OCI-LY3 (cell line): Measurements from ENCODE around the gene SERPINE1.

ENCODE experiments used
- H2AFZ ChIP-seq: fragments of 200-600, 300-600 bp; shearing (Covaris generic); 2 replicates; pipeline ENCODE4 v1.6.0; 2014; ENCODE audit warnings: antibody characterized with exemption, low read depth, low read length
- H3K27ac ChIP-seq: fragments of 200-600, 300-600 bp; sonication (generic); 2 replicates; pipeline ENCODE4 v1.5.1; 2014; ENCODE audit warnings: mild to moderate bottlenecking, low read length, moderate library complexity, mixed read lengths
- H3K27me3 ChIP-seq: fragments of 200-600, 300-600 bp; sonication (generic); 2 replicates; pipeline ENCODE4 v1.6.1; 2014; ENCODE audit warnings: low read depth, low read length, mixed read lengths
- H3K36me3 ChIP-seq: fragments of 200-600, 300-600 bp; sonication (generic); replicated peaks from 2 replicates; pipeline ENCODE3; 2014; ENCODE audit warnings: low read depth, low read length, mixed read lengths
- H3K4me1 ChIP-seq: fragments of 300-600, 200-600 bp; sonication (generic); 2 replicates; pipeline ENCODE4 v1.6.1; 2014; ENCODE audit warnings: low read length, mixed read lengths
- H3K4me2 ChIP-seq: fragments of 200-600, 300-600 bp; sonication (generic); 2 replicates; pipeline ENCODE4 v1.6.1; 2014; ENCODE audit warnings: low read length, mixed read lengths
- H3K4me3 ChIP-seq: fragments of 300-600, 200-600 bp; sonication (generic); 2 replicates; pipeline ENCODE4 v1.5.1; 2014; ENCODE audit warnings: antibody characterized with exemption, mild to moderate bottlenecking, low read length, moderate library complexity
- H3K79me2 ChIP-seq: fragments of 300-600, 200-600 bp; shearing (Covaris generic); 2 replicates; pipeline ENCODE4 v1.6.1; 2014; ENCODE audit warnings: mild to moderate bottlenecking, low read length, mixed read lengths
- H3K9ac ChIP-seq: fragments of 300-600, 200-600 bp; shearing (Covaris generic); 2 replicates; pipeline ENCODE4 v1.6.0; 2014; ENCODE audit warnings: mild to moderate bottlenecking, low read length, moderate library complexity
- H3K9me3 ChIP-seq: fragments of 200-600, 300-600 bp; shearing (Covaris generic); 2 replicates; pipeline ENCODE4 v1.6.1; 2014; ENCODE audit warnings: low read length, mixed read lengths; ENCODE audit not compliant: insufficient read depth
- H4K20me1 ChIP-seq: fragments of 200-600, 300-600 bp; sonication (generic); 2 replicates; pipeline ENCODE4 v1.6.1; 2016; ENCODE audit warnings: low read length, mixed read lengths; ENCODE audit not compliant: insufficient read depth
- CTCF ChIP-seq: fragments of 200-600, 300-600 bp; sonication (generic); IDR thresholded peaks from 2 replicates; pipeline ENCODE4 v1.5.1; 2014; ENCODE audit warnings: antibody characterized with exemption, low read length, low read depth
- EZH2phosphoT487 ChIP-seq: fragments of 200-600 bp; shearing (Covaris generic); IDR thresholded peaks from 2 replicates; pipeline ENCODE4 v1.6.1; 2018; ENCODE audit warnings: antibody characterized with exemption, mixed run types, low read depth

SERPINE1 gene

GRCh38 chr7:101154693-101155102, 27.8 kb downstream of the SERPINE1 start:
- Histone ChIP-seq H3K4me1 (peaks cover 25% of the 10 kb centered on the region), H3K79me2 (peaks cover 20% of the 10 kb centered on the region), H2AFZ (no peak overlapping the region; the same call in 1 of the 2 replicates), H3K36me3 (peaks cover 24% of the 10 kb centered on the region), H3K4me2 (peak overlapping the region; percentile 88), H3K27ac (peak overlapping the region; percentile 55), H3K4me3 (peak overlapping the region; percentile 92), H3K9ac (peak overlapping the region; percentile 93), H4K20me1 (no peaks in the 10 kb centered on the region), H3K27me3 (no peaks in the 10 kb centered on the region), H3K9me3 (no peaks in the 10 kb centered on the region)
- TF ChIP-seq EZH2phosphoT487 (no peak), CTCF (no peak)

- H3K4me3 ChIP-seq = peak overlapping the region; percentile 92
These were observed 28.4 kb downstream of the SERPINE1 start for GRCh38 chr7:101155303-101155702.

GRCh38 chr7:101156277-101156676, 29.4 kb downstream of the SERPINE1 start:
- no peaks in the 10 kb centered on the region for H3K27me3 ChIP-seq
- H4K20me1 ChIP-seq = no peaks in the 10 kb centered on the region
- peaks cover 20% of the 10 kb centered on the region for H3K79me2 ChIP-seq
- H3K4me3 ChIP-seq = peak overlapping the region; percentile 11; the same call in 1 of the 2 replicates
- peaks cover 27% of the 10 kb centered on the region for H3K36me3 ChIP-seq
- H3K4me2 ChIP-seq = peak overlapping the region; percentile 44
- TF ChIP-seq CTCF (no peak), EZH2phosphoT487 (no peak)
- H3K4me1 ChIP-seq = peaks cover 25% of the 10 kb centered on the region
- peak overlapping the region; percentile 66 for H3K27ac ChIP-seq
- H3K9me3 ChIP-seq = no peaks in the 10 kb centered on the region
- H3K9ac ChIP-seq = no peak overlapping the region
- no peak overlapping the region for H2AFZ ChIP-seq

More at GRCh38 chr7:101155303-101155702, 28.4 kb downstream of the SERPINE1 start:
- H3K27me3 ChIP-seq = no peaks in the 10 kb centered on the region
- peak overlapping the region; percentile 88 for H3K4me2 ChIP-seq
- H3K27ac ChIP-seq = peak overlapping the region; percentile 55
- H3K4me1 ChIP-seq = peaks cover 25% of the 10 kb centered on the region
- no peak overlapping the region for H2AFZ ChIP-seq
- no peaks in the 10 kb centered on the region for H3K9me3 ChIP-seq
- no peaks in the 10 kb centered on the region for H4K20me1 ChIP-seq
- TF ChIP-seq CTCF = no peak
- peaks cover 20% of the 10 kb centered on the region for H3K79me2 ChIP-seq
- peaks cover 24% of the 10 kb centered on the region for H3K36me3 ChIP-seq
- peak overlapping the region; percentile 93 for H3K9ac ChIP-seq

GRCh38 chr7:101156866-101157589, 30.1 kb downstream of the SERPINE1 start:
- TF ChIP-seq CTCF (no peak), EZH2phosphoT487 (no peak)
- peaks cover 25% of the 10 kb centered on the region for H3K4me1 ChIP-seq
- H3K27me3 ChIP-seq = no peaks in the 10 kb centered on the region
- no peaks in the 10 kb centered on the region for H3K9me3 ChIP-seq
- H3K36me3 ChIP-seq = peaks cover 32% of the 10 kb centered on the region
- H3K4me2 ChIP-seq = peak overlapping the region; percentile 44
- peaks cover 20% of the 10 kb centered on the region for H3K79me2 ChIP-seq
- H4K20me1 ChIP-seq = no peaks in the 10 kb centered on the region
- H3K4me3 ChIP-seq = no peak overlapping the region
- peak overlapping the region; percentile 66 for H3K27ac ChIP-seq
- H3K9ac ChIP-seq = no peak overlapping the region
- no peak overlapping the region for H2AFZ ChIP-seq
